Adipose tissue (tissue), 3 donors: ENCODE results near the gene FALEC. TPM values are rescaled to one million over a fixed set of nuclear protein-coding genes. Genes with fewer than 3 reads are reported as not detected.
A peak's percentile ranks its signal among the peaks of the same experiment; 100 is the strongest.

ENCODE experiments used
- H3K27ac ChIP-seq: one replicate; pipeline ENCODE4 v1.5.1; 2013; ENCODE audit warnings: low read depth, low read length
- WGBS, 3 donors: extraction: QIAGEN DNeasy Blood & Tissue Kit; methylation state at CpG; one replicate each; pipeline ENCODE4 v1.1.7; 2013; 5-methylcytosine and 5-hydroxymethylcytosine counted together
- polyA plus RNA-seq, 3 donors: library from polyadenylated mRNA; stranded (reverse); fragments of 200-250 nt; gene quantifications; one replicate each; pipeline ENCODE4 v1.2.3, GENCODE V29; 2013
- donor health status: healthy with polysubstance abuse.
- donor health status: Bipolar disorder and iron deficiency.
- donor health status: healthy.

FALEC gene
- polyA plus RNA-seq, 3 donors = 0.15 to 0.18 TPM; not detected in 1

- WGBS, 3 donors = 91 to 94% (median 92%) methylated on average over 14 of the region's 14 CpGs
- no peak overlapping the region for H3K27ac ChIP-seq
Measured at GRCh38 chr1:150535511-150536287, 20.1 kb downstream of the FALEC start.

GRCh38 chr1:150536836-150537731 is 21.5 kb downstream of the FALEC start:
- H3K27ac ChIP-seq = no peak overlapping the region
- WGBS, 3 donors = 89 to 96% (median 91%) methylated on average over 12 of the region's 12 CpGs

GRCh38 chr1:150537732-150538684 is 22.5 kb downstream of the FALEC start:
- WGBS, 3 donors = 68 to 80% (median 71%) methylated on average over 16 to 17 of the region's 17 CpGs
- H3K27ac ChIP-seq = no peak overlapping the region

GRCh38 chr1:150543500-150544143 is 28.1 kb downstream of the FALEC start:
- H3K27ac ChIP-seq = no peak overlapping the region
- 73 to 77% (median 75%) methylated on average over 13 of the region's 13 CpGs for WGBS, 3 donors

- WGBS, 3 donors = 54 to 74% (median 57%) methylated on average over 3 of the region's 3 CpGs
- no peak overlapping the region for H3K27ac ChIP-seq
Measured at GRCh38 chr1:150544204-150544603, 28.7 kb downstream of the FALEC start.

- H3K27ac ChIP-seq = no peak overlapping the region
- WGBS, 3 donors = 83 to 86% (median 84%) methylated on average over 6 of the region's 6 CpGs
Measured at GRCh38 chr1:150545486-150546032, 30.0 kb downstream of the FALEC start.

- no peak overlapping the region for H3K27ac ChIP-seq
- WGBS, 3 donors = 83 to 88% (median 87%) methylated on average over 16 of the region's 16 CpGs
Measured at GRCh38 chr1:150546294-150546937, 30.9 kb downstream of the FALEC start.

- no peak overlapping the region for H3K27ac ChIP-seq
- WGBS, 3 donors = 44 to 58% (median 54%) methylated on average over 4 of the region's 4 CpGs
Measured at GRCh38 chr1:150548324-150548631, 32.7 kb downstream of the FALEC start.

GRCh38 chr1:150548632-150549495 is 33.3 kb downstream of the FALEC start, which contains the start of gene ADAMTSL4:
Gene ADAMTSL4, plus strand, starts transcription at chr1:150549408. Its CDS starts 2,881 bp downstream, at chr1:150552289.
- WGBS, 3 donors = 0 to 1% (median 1%) methylated on average over 61 to 91 of the region's 91 CpGs
- H3K27ac ChIP-seq = peak within 1 kb of the TSS; percentile 28

GRCh38 chr1:150549496-150550221 is 34.1 kb downstream of the FALEC start:
- H3K27ac ChIP-seq = peak overlapping the region; percentile 21
- 12 to 19% (median 13%) methylated on average over 39 to 43 of the region's 43 CpGs for WGBS, 3 donors

- WGBS, 3 donors = 52 to 60% (median 58%) methylated on average over 20 to 22 of the region's 22 CpGs
Measured at GRCh38 chr1:150550222-150551050, 34.9 kb downstream of the FALEC start.

GRCh38 chr1:150551051-150551783 is 35.7 kb downstream of the FALEC start:
- WGBS, 3 donors = 48 to 77% (median 60%) methylated on average over 11 of the region's 11 CpGs
- peak overlapping the region; percentile 28 for H3K27ac ChIP-seq

More at GRCh38 chr1:150550222-150551050, 34.9 kb downstream of the FALEC start:
- H3K27ac ChIP-seq = peak overlapping the region; percentile 28

GRCh38 chr1:150551784-150552127 is 36.2 kb downstream of the FALEC start:
- WGBS, 3 donors = 15 to 38% (median 29%) methylated on average over 1 of the region's 1 CpG
- H3K27ac ChIP-seq = peak overlapping the region; percentile 30
